ENCODE data around the gene SLC9A9.
A peak's percentile ranks its signal among the peaks of the same experiment; 100 is the strongest.
"Not testable (repeated sequence)": the region's sequence is repeated elsewhere in the genome, so short reads cannot be mapped to it uniquely, and the experiment has no call there.

The SLC9A9 gene

DNA sequence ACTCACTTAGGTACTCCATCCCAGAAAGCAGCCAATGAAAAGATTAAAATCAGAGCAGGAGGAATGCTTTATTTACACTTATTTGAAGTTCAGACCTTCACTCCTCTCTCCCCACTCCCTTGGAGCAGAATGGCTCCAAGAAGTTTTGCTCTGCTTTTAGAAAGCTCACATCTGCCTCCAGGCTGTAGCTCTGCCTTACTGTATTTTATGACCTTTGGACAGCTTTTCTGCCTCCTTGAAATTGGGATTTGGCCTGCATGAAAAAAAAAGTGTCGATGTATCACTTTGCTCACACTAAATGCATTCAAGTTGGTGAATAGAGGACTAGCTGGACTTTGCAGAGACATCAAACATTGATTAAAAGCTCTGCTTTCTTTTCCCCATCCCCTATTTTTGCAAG is 95.3 kb downstream of the SLC9A9 start:
- no peak for DNase-seq

DNA sequence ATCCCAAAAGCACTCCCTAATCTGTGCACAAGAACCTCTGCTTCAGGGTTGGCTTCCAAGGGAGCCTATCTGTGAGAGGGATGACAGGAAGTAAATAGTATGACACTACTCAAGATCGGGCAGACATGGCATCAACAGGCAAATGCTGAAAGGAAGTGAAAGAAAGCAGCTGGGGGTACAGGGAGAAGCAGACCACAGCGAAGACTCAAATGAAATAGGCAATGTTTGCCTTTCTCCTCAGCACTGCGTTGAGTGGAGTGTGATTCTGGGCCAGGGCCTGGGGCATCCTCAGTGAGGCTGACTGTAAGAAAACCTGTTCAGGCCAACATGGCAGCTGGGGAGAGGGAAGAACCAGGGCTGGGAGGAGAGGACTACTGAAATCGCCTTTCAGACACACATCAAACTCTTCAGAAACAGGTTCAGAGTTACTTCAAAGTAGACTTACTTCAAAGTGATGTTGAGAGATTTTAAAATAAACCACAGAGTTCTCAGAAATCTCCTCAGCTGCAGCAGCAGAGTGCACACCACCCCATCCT is 96.6 kb downstream of the SLC9A9 start:
- peak; percentile 26 for DNase-seq

DNA sequence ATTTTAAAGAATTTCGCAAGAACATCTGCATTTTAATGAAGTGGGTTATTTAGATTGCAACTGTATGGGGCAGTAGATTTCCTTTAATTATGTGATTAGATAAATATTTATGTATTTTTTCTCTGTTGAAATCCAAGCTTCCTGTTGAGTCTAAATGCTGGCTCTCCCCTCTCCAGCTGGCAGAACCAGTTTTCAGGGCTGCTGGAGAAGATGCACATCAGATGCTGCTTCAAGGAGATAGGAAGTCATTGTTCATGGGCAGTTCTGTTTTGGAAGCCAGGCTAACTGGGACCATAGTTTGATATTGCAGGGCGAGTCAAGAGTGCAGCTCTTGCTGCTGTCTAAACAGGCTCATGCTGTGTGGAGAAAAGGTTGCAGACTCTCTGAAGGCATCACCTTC is 97.4 kb downstream of the SLC9A9 start:
- no peak for DNase-seq

DNA sequence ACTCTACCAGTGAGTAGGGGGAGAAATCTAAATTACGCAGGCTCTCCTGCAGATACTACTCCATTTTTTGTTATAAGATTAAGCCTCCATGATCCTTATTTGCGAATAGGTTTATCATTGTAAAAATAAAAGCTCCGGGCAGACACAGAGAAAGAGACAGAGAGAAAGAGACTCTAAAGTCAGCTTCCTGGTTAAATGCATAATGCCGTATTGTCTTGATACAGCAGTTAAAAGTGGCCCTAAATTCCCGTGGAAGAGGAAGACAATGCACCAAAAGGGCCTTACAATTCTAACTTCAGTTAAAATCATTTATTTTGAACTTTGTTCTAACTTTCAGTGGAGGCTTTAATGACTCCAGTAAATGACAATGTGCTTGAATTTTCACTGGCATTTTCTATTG is 98.3 kb downstream of the SLC9A9 start:
- no peak for DNase-seq

DNA sequence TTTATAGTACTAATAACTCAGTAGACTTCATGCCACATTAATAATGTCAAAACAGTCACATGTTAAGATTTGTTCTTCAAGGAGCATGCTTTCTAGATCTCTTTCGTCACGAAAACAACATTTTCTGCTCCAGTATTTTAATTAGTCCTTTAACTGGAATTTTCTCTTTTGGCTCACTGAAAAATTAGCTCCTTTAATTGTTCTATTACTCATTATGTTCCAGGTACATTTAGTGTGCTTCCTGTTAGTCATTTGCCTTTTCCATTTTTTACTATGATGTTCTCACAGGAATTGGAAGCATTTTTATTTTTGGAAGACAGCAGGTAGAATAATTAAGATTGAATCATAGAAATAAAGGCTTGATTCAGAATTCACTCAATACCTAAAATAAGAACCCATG is 111.2 kb downstream of the SLC9A9 start:
- DNase-seq: no peak

DNA sequence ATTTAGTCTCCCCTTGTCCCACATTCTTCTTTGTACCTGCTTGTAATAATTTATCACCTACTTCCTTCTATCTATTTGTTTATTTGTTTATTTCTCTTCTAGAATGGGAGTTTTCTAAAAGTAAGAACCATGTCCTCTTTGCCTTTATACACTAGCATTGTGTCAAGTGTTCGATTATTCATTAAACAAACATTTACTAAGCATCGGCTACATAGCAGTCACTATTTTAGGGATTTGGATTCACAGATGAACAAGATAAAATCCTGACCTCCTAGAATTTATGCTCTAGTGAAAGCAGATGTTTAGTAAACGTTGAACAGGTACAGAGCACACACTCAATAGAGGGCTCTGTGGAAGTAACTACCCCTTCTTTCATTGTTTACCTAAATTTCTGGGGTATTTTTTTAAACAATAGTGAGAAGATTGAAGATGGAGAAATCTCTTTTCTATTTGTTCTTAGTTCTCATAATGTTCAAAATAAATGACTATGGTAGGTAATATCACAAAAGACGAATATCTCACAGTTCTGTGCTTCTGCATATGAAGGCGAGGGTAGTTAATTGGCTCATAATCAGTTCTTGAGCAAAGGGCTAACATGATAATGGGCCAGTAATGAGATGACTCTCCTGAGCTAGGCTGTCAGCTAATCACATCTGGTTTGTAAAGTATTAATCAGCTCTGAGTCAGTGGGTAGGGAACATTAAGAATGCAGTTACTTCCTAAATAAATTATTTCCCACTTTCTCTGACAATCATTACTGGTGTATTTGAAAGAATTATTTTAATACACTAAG is 111.9 kb downstream of the SLC9A9 start:
- DNase-seq: no peak

DNA sequence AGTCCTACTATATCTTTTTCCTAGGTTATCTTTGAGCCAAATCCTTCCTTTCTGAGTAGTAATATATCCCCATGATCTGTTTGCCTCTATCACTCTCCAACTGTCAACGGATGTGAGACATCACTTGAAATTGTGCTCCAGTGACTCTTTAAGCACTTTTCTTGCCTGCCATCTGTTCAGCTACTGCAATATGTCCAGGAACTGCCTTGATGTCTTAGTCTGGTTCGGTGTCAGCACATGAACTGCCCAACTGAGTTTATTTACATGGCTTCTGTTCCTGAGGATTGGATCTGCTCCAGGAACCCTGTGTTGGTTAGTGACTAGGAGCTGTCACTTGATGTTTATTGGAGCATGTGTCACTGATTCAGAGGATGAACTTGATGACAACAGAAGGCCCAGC is 116.5 kb downstream of the SLC9A9 start:
- DNase-seq: no peak

DNA sequence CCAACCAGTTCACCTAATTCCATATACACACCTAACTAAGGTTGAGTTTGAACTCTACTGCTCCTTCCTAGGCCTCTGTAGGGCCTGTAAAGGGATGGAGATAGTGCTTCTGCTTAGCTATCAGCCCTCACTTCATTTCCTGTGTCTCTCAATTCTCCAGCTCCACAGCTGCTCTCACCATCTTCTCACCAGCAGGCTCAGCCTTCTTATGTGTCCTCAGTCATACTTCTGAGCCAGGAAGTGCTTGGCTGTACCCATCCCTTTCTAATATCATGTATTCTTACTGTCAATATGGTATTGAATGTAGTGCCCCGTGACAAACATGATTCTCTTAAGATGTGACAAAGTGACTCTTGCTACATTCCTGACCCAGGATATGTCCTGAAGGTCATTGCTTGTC is 116.9 kb downstream of the SLC9A9 start:
- DNase-seq: no peak

DNA sequence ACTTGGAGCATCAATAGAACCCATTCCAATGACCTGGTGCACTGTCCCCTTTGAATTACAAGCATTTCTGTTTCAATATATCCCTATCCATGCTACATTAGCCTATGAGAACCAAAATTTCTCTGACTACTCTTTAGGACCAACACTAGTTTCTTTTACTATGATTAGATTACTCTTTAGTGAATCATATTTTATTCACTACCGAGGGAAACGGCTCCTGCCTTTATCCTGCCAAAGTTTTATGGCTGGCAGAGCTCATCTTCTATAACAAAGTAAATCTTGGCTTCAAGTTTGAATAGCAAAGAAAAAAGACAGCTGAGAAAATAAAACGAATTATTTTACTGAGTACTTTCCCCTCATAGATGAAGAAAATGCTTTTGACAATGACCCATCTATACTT is 120.9 kb downstream of the SLC9A9 start:
- no peak for DNase-seq

DNA sequence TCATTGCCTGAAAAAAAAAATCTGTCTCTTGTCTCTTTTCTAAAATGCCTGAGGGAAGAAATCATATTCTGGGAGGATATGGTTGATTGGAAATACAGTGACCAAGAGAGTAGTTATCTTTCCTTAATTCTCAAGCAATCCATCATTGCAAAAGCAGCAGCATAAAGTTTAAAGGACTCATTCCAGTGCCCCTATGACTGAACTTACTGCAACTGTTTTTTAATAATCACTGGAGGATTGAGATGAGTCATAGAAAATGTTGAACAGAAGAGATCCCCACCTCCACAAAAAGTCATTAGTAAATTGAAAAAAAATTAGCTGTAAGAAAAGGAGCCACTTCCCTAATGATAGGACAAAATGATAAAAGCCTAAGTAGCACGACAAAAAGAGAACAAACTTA is 121.5 kb downstream of the SLC9A9 start:
- no peak for DNase-seq

DNA sequence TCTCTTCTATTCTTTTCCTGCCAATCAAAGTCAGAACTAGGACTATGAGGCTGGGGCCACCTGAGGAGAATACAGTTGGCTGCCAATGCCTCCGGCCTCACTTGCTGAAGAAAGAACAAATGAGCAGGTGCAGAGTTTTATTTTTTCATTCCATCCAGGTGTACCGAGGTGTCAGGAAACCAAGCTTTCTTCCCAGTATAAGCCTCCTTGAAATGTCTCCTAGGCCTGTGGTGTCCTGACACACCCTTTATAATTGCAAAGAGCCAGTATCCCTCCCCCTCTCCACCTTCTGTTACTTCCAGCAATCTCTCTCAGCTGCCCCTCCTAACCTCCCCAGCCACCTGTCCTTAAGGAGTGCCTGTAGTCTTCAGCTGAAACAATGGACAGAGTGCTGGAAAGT is 127.9 kb downstream of the SLC9A9 start:
- no peak for DNase-seq

DNA sequence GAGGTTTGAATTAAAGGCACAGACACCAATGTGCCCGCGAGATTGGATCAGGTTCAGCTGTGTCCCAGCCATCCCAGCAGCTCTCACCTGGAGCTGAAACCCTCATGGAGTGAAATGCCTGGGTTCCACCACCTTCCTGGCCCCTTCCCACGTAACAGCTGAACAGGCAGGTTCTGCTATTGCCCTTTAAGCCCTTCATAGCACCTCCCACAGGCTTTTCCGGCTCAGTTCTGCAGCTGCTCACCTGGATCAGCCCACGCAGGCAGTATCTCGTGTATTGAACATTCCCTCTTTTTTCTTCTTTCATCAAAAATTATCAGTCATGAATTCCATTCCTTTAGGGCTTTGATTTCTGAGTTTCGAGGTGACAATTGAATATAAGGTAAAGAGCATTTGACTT is 129.8 kb downstream of the SLC9A9 start:
- no peak for DNase-seq

DNA sequence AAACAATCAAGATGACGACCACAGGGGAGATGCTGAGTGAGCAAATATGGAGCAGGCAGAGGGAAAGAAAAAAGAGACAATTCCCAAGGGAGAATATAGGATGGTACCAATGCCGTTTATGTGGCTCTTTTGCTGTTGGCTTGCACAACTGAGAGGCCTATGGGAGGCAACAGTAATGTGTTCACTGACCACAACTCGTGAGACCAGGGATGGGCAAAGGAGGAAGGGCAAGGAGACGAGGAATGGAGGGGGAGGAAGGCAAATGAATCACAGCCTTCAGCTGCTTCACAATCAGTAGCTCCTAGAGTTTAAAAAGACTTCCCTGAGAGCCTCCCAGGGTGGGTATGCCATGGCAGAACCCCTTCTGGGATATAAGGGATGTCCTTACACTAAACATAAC is 131.5 kb downstream of the SLC9A9 start:
- no peak for DNase-seq

DNA sequence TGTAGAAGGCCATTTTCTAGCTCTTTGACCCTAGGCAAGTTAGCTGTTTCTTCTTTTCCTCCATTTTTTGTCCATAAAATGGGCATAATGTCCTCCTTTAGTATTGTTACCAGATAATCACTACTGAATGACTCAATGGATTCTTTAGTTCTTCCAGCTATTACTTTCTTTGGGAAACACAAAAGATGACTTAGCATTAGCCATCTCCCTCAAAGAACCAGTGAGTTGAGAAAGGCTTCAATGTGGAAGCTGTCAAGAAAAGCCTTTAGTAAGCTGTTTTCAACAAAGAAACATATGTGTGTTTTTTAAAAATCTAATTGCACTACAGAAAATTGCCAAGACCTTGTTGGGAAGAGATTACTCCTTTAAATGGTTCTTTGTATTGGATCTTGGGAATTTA is 135.7 kb downstream of the SLC9A9 start:
- DNase-seq: no peak

DNA sequence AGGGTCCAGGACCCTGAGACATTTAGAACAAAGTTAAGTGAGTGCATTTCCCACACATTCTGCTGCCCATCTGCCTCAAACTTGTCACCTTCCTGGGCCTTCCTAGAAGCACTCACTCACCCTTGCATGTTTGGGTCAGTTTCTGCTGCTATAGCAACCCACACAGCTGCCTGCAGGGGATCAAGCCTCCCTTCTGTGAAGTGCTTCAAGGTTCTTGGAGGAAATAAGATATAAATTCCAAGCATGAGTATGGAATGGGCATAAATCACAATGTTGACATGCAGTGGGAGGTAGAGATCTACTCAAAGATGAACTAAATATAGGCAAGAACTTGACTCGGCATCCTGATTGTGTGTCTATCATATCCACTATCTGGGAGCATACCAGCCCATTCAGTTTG is 140.4 kb downstream of the SLC9A9 start:
- no peak for DNase-seq

DNA sequence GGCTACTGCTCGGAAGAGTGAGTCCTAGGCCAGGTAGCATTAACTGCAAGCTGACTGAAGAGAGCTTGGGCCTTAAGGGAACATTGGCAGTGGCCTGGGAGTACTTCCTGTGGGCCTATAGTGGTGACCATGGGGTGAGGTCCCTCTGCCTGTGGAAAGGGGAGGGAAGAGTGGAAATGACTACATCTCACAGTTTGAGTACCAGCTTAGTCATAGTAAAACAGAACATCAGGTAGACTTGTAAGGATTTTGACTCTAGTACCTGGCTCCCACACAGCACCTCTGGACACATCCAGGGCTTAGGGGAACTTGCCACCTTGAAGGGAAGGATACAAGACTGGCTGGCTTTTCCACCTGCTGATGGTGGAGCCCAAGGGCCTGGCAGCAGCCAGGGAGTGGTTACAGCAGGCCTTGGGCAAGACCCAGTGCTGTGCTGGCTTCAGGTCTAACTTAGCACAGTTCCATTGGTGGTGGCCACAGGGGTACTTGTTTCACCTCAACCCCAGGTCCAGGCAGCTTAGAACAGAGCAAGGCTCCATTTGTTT is 147.8 kb downstream of the SLC9A9 start:
- DNase-seq: no peak

DNA sequence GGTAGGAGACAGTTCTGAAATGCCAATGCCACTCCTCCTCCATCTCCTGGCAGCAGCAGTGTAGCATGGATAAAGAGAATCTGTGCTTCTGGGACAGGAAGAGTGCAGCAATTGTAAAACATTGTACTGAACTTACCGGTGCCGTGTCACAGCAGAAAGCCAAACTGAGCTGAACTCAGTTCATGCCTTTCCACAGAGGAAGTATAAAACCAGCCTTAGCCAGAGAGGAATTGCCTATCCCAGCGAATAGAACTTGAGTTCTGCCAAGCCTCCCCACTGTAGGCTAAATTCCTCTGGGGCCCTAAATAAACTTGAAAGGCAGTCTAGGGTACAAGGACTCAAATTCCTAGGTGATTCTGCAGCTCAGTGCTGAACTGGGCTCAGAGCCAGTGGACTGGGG is 148.8 kb downstream of the SLC9A9 start:
- no peak for DNase-seq

DNA sequence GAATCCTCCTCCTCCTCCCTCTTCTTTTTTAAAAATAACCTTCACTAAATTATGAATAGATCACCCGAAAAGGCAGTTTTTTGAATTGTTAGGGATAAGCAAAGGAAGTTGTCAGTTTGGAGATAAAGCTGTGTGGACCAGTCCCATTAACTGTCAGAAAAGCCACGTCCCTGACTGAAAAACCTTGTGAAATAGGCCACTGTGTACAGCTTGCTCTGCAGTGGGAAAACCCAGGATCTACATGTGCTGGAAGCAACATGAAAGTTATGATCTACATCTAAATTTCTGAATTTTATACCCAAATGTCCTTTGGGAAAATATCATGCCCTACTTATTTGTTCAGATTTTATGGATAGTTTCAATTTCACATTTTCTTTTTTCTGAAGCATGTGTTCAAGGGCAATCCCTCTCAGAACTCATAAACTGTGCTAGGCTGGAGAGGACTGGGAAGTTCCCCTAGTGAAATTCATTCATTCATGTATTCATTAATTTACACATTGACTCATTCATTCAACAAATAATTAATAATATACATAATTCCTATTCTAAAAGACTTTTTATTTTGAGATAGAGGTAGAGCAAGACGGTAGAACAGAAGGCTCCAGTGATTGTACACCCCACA is 149.5 kb downstream of the SLC9A9 start:
- no peak for DNase-seq

DNA sequence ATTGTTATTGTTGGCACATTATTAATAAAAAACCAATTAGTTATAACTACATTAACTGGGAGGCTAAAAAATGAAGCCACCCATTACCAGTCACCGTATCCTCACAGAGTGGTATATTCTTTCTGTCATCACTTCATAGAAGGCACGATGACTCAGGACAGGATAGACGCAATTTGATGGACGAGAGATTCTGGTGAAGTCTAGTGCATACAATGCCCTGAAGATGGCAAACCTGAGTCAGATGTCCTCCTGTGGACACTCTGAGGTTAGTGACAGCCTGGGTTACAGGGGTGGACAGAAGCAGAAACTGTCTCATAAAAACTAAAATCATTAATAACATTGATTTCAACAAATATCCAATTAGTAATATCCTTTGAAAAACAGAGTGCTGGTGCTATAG is 150.3 kb downstream of the SLC9A9 start:
- no peak for DNase-seq

DNA sequence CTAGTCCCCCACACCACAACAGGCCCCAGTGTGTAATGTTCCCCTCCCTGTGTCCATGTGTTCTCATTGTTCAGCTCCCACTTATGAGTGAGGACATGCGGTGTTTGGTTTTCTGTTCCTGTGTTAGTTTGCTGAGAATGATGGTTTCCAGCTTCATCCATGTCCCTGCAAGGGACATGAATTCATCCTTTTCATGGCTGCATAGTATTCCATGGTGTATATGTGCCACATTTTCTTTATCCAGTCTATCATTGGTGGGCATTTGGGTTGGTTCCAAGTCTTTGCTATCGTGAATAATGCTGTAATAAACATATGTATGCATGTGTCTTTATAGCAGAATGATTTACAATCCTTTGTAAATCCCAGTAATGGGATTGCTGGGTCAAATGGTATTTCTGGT is 152.9 kb downstream of the SLC9A9 start:
- DNase-seq: not testable (repeated sequence)

DNA sequence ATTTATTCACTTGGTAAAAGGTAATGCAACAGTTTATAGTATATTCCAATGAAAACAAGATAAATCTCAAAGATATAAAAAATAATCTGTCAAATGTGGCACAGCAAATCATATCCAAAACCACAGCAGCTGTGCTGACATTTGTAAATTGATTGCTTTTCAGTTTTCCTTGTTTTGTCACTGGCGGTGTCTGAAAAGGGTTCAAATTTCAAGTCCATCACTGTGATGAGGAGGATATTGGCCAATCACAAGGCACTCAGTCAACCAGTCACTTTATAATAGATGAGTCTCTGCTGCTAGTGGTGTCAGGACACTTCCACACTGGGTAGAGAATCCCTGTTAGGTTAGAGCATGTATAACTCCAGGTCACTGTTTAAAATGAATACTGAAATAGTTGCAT is 154.8 kb downstream of the SLC9A9 start:
- no peak for DNase-seq

DNA sequence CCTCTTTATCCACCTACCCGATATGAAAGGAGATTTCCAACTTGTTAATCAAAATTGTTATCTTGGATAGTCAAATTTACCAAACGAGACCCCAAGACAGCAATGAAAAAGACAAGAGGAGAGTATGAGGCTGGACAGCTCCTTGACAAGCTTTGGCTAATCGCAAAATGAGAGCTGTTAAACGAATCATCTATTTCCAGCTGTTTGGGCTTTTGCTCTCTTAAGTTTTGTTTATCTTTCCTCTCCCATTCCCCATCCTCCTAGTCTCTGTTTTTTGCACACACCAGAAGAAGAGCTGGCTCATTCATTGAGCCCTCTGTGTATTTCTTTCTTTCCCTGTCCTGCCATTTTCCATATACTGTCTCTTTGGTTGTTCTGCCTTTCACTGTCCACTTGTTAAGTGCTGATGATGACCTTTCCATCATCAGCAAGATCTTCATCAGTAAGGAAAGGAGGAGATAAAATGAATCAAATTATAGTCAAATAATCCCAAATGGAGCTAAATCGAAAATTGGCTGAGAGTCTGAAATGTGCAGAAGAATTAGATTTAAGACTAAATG is 161.6 kb downstream of the SLC9A9 start:
- no peak for DNase-seq

DNA sequence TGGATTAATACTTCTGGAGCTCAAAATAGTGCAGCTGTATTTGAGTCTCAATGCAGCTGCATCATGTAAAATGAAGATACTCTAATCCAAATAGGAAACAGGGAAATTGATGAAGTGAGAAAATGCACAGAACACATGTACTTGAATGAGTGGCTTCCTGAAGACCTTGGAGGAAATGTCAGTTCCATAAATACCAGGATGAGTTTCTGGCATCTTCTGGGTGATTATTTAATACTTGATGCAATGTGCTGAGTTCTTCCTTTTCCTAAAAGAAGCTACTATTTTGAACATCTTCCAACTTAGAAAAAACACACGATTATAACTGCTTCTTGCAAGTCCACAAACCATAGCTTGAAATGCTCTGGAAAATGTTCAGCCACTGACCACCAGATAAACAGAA is 162.8 kb downstream of the SLC9A9 start:
- DNase-seq: no peak

DNA sequence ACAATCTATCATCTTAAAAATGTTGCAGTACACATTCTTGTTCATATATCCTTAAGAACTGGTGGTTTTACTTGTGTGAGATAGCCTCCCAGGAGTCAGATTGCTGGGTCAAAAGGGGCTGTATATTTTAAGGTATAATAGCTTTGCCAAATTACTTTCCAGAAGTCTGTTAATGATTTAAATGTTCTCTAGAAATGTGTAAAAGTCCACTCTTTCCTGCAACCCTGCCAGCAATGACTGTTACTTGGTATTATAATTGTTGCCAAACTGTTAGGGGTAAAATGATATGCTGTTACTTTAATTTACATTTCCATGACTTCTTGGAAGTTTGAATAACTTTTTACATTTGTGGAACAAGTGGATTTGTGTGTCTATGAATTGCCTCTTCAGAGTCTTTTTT is 170.8 kb downstream of the SLC9A9 start:
- no peak for DNase-seq
